Right atrium auricular region (tissue), 2 donors: ENCODE data around the gene HOXB8. TPM values are rescaled to one million over a fixed set of nuclear protein-coding genes. Genes with fewer than 3 reads are reported as not detected.

Source experiments
- DNase-seq: peaks from one replicate; pipeline ENCODE4 v3.0.0-alpha.2; 2019; ENCODE audit warnings: low spot score
- H3K27ac ChIP-seq, 2 donors: fragments of 200-600 bp; sonication (generic); 1 replicate in 1 of 2; 2 replicates in 1 of 2; pipeline ENCODE4 v1.5.1; 2016 to 2019
- H3K27me3 ChIP-seq, 2 donors: fragments of 200-600 bp; sonication (generic); one replicate each; pipeline versions ENCODE4 v1.5.1 to v1.6.0; 2017 to 2019
- H3K36me3 ChIP-seq: fragments of 200-600 bp; sonication (generic); one replicate; pipeline ENCODE4 v1.5.1; 2016
- H3K4me1 ChIP-seq, 2 donors: fragments of 200-600 bp; sonication (generic); one replicate each; pipeline versions ENCODE4 v1.5.1 to v1.6.0; 2017 to 2019
- H3K4me3 ChIP-seq, 2 donors: fragments of 200-600 bp; sonication (generic); 1 replicate in 1 of 2; 2 replicates in 1 of 2; pipeline ENCODE4 v1.5.1; 2017 to 2019; ENCODE audit warnings: mild to moderate bottlenecking in 1 of 2, moderate library complexity in 1 of 2
- H3K9me3 ChIP-seq, 2 donors: fragments of 200-600 bp; sonication (generic); one replicate each; pipeline ENCODE4 v1.5.1; 2019
- total RNA-seq, 2 donors: library from RNA; depleted of rRNA; stranded (reverse); fragments of >200 nt; gene quantifications; one replicate each; pipeline ENCODE4 v1.1.0, GENCODE V29; 2016
- TF ChIP-seq, protein P1 (sequence below), 2 donors: fragments of 200-600 bp; sonication (generic); IDR thresholded peaks; one replicate each; pipeline ENCODE4 v1.5.1; 2019; ENCODE audit warnings: antibody characterized with exemption in 2 of 2

Gene HOXB8
- total RNA-seq, 2 donors from 2014 or later = not detected

GRCh38 chr17:48582750-48583069, 32.4 kb downstream of the HOXB8 start:
- no peaks in the 10 kb centered on the region for H3K36me3 ChIP-seq
- peaks cover 47 to 66% of the 10 kb centered on the region in 2 donors for H3K27me3 ChIP-seq
- peak overlapping the region in 1 of 2 donors; percentile 44 for H3K27ac ChIP-seq
- H3K9me3 ChIP-seq = no peaks in the 10 kb centered on the region
- H3K4me3 ChIP-seq = no peak overlapping the region
- TF ChIP-seq, protein P1, sequence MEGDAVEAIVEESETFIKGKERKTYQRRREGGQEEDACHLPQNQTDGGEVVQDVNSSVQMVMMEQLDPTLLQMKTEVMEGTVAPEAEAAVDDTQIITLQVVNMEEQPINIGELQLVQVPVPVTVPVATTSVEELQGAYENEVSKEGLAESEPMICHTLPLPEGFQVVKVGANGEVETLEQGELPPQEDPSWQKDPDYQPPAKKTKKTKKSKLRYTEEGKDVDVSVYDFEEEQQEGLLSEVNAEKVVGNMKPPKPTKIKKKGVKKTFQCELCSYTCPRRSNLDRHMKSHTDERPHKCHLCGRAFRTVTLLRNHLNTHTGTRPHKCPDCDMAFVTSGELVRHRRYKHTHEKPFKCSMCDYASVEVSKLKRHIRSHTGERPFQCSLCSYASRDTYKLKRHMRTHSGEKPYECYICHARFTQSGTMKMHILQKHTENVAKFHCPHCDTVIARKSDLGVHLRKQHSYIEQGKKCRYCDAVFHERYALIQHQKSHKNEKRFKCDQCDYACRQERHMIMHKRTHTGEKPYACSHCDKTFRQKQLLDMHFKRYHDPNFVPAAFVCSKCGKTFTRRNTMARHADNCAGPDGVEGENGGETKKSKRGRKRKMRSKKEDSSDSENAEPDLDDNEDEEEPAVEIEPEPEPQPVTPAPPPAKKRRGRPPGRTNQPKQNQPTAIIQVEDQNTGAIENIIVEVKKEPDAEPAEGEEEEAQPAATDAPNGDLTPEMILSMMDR (IDR thresholded peaks at IDR 0.05) = no peak
- no peak for DNase-seq
- peaks cover 0 to 35% of the 10 kb centered on the region in 2 donors for H3K4me1 ChIP-seq

- no peak overlapping the region for H3K4me3 ChIP-seq
- H3K27ac ChIP-seq = no peak overlapping the region
- no peaks in the 10 kb centered on the region for H3K9me3 ChIP-seq
- H3K4me1 ChIP-seq = peaks cover 0 to 26% of the 10 kb centered on the region in 2 donors
- peaks cover 33 to 70% of the 10 kb centered on the region in 2 donors for H3K27me3 ChIP-seq
- TF ChIP-seq, protein P1 (IDR thresholded peaks at IDR 0.05) = no peak
- DNase-seq = no peak
- no peaks in the 10 kb centered on the region for H3K36me3 ChIP-seq
These were observed 35.1 kb downstream of the HOXB8 start for GRCh38 chr17:48579760-48580554.

DNA sequence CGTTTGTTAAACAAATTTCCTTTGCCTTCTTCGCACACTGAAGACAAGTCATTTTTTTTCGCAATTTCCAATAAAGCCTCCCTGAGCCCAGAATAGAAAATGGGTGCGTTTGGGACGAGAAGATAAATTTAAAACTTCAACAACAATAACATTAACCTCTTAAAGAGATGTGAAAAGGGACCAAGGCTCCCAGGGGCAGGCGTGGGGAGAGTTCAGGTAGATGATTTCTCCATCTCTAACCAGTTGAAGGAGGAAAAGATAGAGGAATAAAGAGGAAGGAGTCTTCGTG, 35.7 kb downstream of the HOXB8 start:
- Histone ChIP-seq H3K4me1 (peaks cover 0 to 23% of the 10 kb centered on the region in 2 donors), H3K4me3 (no peak overlapping the region), H3K27ac (no peak overlapping the region)

GRCh38 chr17:48578616-48579470, 36.2 kb downstream of the HOXB8 start:
- Histone ChIP-seq H3K9me3 (no peaks in the 10 kb centered on the region), H3K27me3 (peaks cover 29 to 65% of the 10 kb centered on the region in 2 donors), H3K4me3 (peak overlapping the region; percentile 39 to 48), H3K36me3 (no peaks in the 10 kb centered on the region), H3K27ac (peak overlapping the region; percentile 47 to 48), H3K4me1 (peaks cover 0 to 23% of the 10 kb centered on the region in 2 donors)
- DNase-seq = no peak
- TF ChIP-seq, protein P1 (IDR thresholded peaks at IDR 0.05) = no peak

More for the DNA sequence above, 35.7 kb downstream of the HOXB8 start:
- no peaks in the 10 kb centered on the region for H3K9me3 ChIP-seq
- TF ChIP-seq, protein P1 (IDR thresholded peaks at IDR 0.05) = no peak
- peaks cover 33 to 70% of the 10 kb centered on the region in 2 donors for H3K27me3 ChIP-seq
- H3K36me3 ChIP-seq = no peaks in the 10 kb centered on the region
- no peak for DNase-seq

- Histone ChIP-seq H3K27me3 (peaks cover 29 to 65% of the 10 kb centered on the region in 2 donors), H3K9me3 (no peaks in the 10 kb centered on the region), H3K36me3 (no peaks in the 10 kb centered on the region), H3K27ac (peak within 1 kb of the TSS; percentile 47 to 48), H3K4me1 (peaks cover 0 to 23% of the 10 kb centered on the region in 2 donors), H3K4me3 (peak within 1 kb of the TSS; percentile 39 to 48)
- DNase-seq = peak; percentile 88
- TF ChIP-seq, protein P1 (IDR thresholded peaks at IDR 0.05) = no peak
These were observed 37.0 kb downstream of the HOXB8 start, which contains the start of gene HOXB4 for GRCh38 chr17:48577946-48578615. TSS of gene HOXB4 (minus strand) at chr17:48578350. CDS start at chr17:48578319, 31 bp downstream.
